ENCODE results near the gene REPS2.
"Not testable (repeated sequence)": the region's sequence is repeated elsewhere in the genome, so short reads cannot be mapped to it uniquely, and the experiment has no call there.

GRCh38 chrX:16968753-16969152, 22.3 kb downstream of the REPS2 start:
- not testable (repeated sequence) for TF ChIP-seq CTCF (conservative IDR thresholded peaks at IDR 0.05; ENCODE audit: low read length); EZH2phosphoT487 (IDR thresholded peaks at IDR 0.05; ENCODE audit: borderline replicate concordance, low read depth, low read length)
